HepG2 (cell line): Measurements from ENCODE around the gene HSPA1A. TPM values are rescaled to one million over a fixed set of nuclear protein-coding genes. Genes with fewer than 3 reads are reported as not detected.
A peak's percentile ranks its signal among the peaks of the same experiment; 100 is the strongest.
"Not testable (repeated sequence)": the region's sequence is repeated elsewhere in the genome, so short reads cannot be mapped to it uniquely, and the experiment has no call there.

ENCODE experiments used
- FOXK1 ChIP-seq: sonication (generic); formaldehyde crosslinking; IDR thresholded peaks from 2 replicates; pipeline ENCODE4 v1.4.0; 2020; ENCODE audit warnings: low read depth, missing genetic modification reagents, borderline replicate concordance
- FOXP4 ChIP-seq: sonication (generic); formaldehyde crosslinking; IDR thresholded peaks from 2 replicates; pipeline ENCODE4 v1.4.0; 2020; ENCODE audit warnings: missing genetic modification reagents
- GFI1 ChIP-seq: sonication (generic); formaldehyde crosslinking; IDR thresholded peaks from 2 replicates; pipeline ENCODE4 v1.5.0; 2020; ENCODE audit warnings: missing genetic modification reagents, mild to moderate bottlenecking, borderline replicate concordance
- NR2C2 ChIP-seq: sonication (generic); formaldehyde crosslinking; IDR thresholded peaks from 2 replicates; pipeline ENCODE4 v1.4.0; 2020; ENCODE audit warnings: missing genetic modification reagents, mild to moderate bottlenecking, moderate library complexity, borderline replicate concordance
- RARA ChIP-seq: IDR thresholded peaks from 2 replicates; pipeline ENCODE4 v1.6.1; 2016; ENCODE audit warnings: missing genetic modification reagents, missing compliant biosample characterization
- RXRB ChIP-seq: IDR thresholded peaks from 2 replicates; pipeline ENCODE4 v1.6.1; 2016; ENCODE audit warnings: borderline replicate concordance, missing genetic modification reagents, missing compliant biosample characterization
- SAP130 ChIP-seq: IDR thresholded peaks from 2 replicates; pipeline ENCODE4 v1.6.1; 2016; ENCODE audit warnings: low read depth
- SMAD3 ChIP-seq: sonication (generic); formaldehyde crosslinking; IDR thresholded peaks from 2 replicates; pipeline ENCODE4 v1.4.0; 2020; ENCODE audit warnings: missing genetic modification reagents
- SOX6 ChIP-seq, 2 experiments: fragments of 450-650 bp in 1 of 2; sonication (generic) in 1 of 2; formaldehyde crosslinking in 1 of 2; IDR thresholded peaks; 2 replicates each; pipeline versions ENCODE4 v1.4.0 to v1.6.1; 2017 to 2020; ENCODE audit warnings: antibody characterized with exemption in 1 of 2, mild to moderate bottlenecking in 1 of 2, missing genetic modification reagents in 1 of 2
- TARDBP ChIP-seq: sonication (generic); formaldehyde crosslinking; IDR thresholded peaks from 2 replicates; pipeline ENCODE4 v1.8.0; 2022; ENCODE audit warnings: mild to moderate bottlenecking, missing genetic modification reagents
- TFAP4 ChIP-seq: sonication (generic); IDR thresholded peaks from 2 replicates; pipeline ENCODE4 v1.6.1; 2016; ENCODE audit warnings: low read depth, borderline replicate concordance
- ZNF264 ChIP-seq: sonication (generic); formaldehyde crosslinking; IDR thresholded peaks from 2 replicates; pipeline ENCODE4 v1.4.0; 2020; ENCODE audit warnings: missing genetic modification reagents
- ZNF280D ChIP-seq: sonication (generic); formaldehyde crosslinking; IDR thresholded peaks from 2 replicates; pipeline ENCODE4 v1.5.1; 2020; ENCODE audit warnings: mild to moderate bottlenecking, missing genetic modification reagents
- ZNF292 ChIP-seq: sonication (generic); formaldehyde crosslinking; IDR thresholded peaks from 2 replicates; pipeline ENCODE4 v1.8.1; 2022; ENCODE audit warnings: mild to moderate bottlenecking, low read depth, missing genetic modification reagents, borderline replicate concordance
- ZNF460 ChIP-seq: sonication (generic); formaldehyde crosslinking; IDR thresholded peaks from 2 replicates; pipeline ENCODE4 v1.5.1; 2020; ENCODE audit warnings: missing genetic modification reagents, mild to moderate bottlenecking, borderline replicate concordance
- ZNF563 ChIP-seq: sonication (generic); formaldehyde crosslinking; IDR thresholded peaks from 2 replicates; pipeline ENCODE4 v1.8.0; 2022; ENCODE audit warnings: mild to moderate bottlenecking, moderate library complexity, missing genetic modification reagents
- polyA plus RNA-seq, 8 experiments: library from polyadenylated mRNA; depleted of rRNA in 3 of 8; stranded (reverse) in 7 of 8; unstranded in 1 of 8; fragments of >200 nt; fragmentation: Illumina TruSeq in 4 of 8; extraction: Trizol in 4 of 8; gene quantifications; 2 replicates each; pipeline versions ENCODE4 v1.2.1 to v1.2.3, GENCODE V29; 2011 to 2016; ENCODE audit warnings: low read depth in 4 of 8, missing spikeins in 1 of 8, mixed read lengths in 1 of 8; ENCODE audit not compliant: insufficient read depth in 1 of 8
- total RNA-seq, 5 experiments: library from RNA; depleted of rRNA; stranded (reverse); fragments of >200 nt; fragmentation: Illumina TruSeq; extraction: Trizol; gene quantifications; 2 replicates each; pipeline ENCODE4 v1.2.3, GENCODE V29; 2016; ENCODE audit warnings: low read depth in 1 of 5
- TF ChIP-seq, protein P1 (sequence below): sonication (generic); formaldehyde crosslinking; IDR thresholded peaks from 2 replicates; pipeline ENCODE4 v1.5.0; 2020; ENCODE audit warnings: mild to moderate bottlenecking, missing genetic modification reagents, borderline replicate concordance

HSPA1A gene
- total and polyA plus RNA-seq, 2 of the 13 experiments (the other 11 are each of a cell fraction or from before 2014, with no cell fraction given): 44.5 to 85.0 TPM

GRCh38 chr6:31808599-31808998 lies 6.7 kb upstream of the HSPA1A start (continued):
- TF ChIP-seq RXRB (CRISPR knock-in tag) (peak; percentile 67), ZNF460 (CRISPR knock-in tag) (peak; percentile 71; the same call in 1 of the 2 replicates), GFI1 (CRISPR knock-in tag) (peak; percentile 44; the same call in 1 of the 2 replicates), ZNF264 (0 out of 2 replicates have a peak, but pooled peaks have one; percentile 42), RARA (CRISPR knock-in tag) (peak; percentile 94), TARDBP (CRISPR knock-in tag) (peak; percentile 31; the same call in 1 of the 2 replicates), ZNF292 (CRISPR knock-in tag) (peak; percentile 45; the same call in 1 of the 2 replicates), ZNF280D (CRISPR knock-in tag) (0 out of 2 replicates have a peak, but pooled peaks have one; percentile 35), SOX6 (CRISPR knock-in tag; IDR thresholded peaks at IDR 0.05) (peak; percentile 47; the same call in 1 of the 2 replicates), TFAP4 (peak; percentile 39; the same call in 1 of the 2 replicates), ZNF563 (CRISPR knock-in tag) (peak; percentile 57; the same call in 1 of the 2 replicates), FOXK1 (CRISPR knock-in tag) (peak; percentile 51; the same call in 1 of the 2 replicates), NR2C2 (CRISPR knock-in tag) (peak; percentile 54; the same call in 1 of the 2 replicates), SMAD3 (CRISPR knock-in tag) (0 out of 2 replicates have a peak, but pooled peaks have one; percentile 17), SAP130 (CRISPR knock-in tag) (peak; percentile 77), FOXP4 (CRISPR knock-in tag) (peak; percentile 52; the same call in 1 of the 2 replicates)
- TF ChIP-seq, protein P1, sequence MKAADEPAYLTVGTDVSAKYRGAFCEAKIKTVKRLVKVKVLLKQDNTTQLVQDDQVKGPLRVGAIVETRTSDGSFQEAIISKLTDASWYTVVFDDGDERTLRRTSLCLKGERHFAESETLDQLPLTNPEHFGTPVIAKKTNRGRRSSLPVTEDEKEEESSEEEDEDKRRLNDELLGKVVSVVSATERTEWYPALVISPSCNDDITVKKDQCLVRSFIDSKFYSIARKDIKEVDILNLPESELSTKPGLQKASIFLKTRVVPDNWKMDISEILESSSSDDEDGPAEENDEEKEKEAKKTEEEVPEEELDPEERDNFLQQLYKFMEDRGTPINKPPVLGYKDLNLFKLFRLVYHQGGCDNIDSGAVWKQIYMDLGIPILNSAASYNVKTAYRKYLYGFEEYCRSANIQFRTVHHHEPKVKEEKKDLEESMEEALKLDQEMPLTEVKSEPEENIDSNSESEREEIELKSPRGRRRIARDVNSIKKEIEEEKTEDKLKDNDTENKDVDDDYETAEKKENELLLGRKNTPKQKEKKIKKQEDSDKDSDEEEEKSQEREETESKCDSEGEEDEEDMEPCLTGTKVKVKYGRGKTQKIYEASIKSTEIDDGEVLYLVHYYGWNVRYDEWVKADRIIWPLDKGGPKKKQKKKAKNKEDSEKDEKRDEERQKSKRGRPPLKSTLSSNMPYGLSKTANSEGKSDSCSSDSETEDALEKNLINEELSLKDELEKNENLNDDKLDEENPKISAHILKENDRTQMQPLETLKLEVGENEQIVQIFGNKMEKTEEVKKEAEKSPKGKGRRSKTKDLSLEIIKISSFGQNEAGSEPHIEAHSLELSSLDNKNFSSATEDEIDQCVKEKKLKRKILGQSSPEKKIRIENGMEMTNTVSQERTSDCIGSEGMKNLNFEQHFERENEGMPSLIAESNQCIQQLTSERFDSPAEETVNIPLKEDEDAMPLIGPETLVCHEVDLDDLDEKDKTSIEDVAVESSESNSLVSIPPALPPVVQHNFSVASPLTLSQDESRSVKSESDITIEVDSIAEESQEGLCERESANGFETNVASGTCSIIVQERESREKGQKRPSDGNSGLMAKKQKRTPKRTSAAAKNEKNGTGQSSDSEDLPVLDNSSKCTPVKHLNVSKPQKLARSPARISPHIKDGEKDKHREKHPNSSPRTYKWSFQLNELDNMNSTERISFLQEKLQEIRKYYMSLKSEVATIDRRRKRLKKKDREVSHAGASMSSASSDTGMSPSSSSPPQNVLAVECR (CRISPR knock-in tag): peak; percentile 17; the same call in 1 of the 2 replicates
- not testable (repeated sequence) for TF ChIP-seq SOX6 (IDR thresholded peaks at IDR 0.05)
